GM18873 (cell line): Measurements from ENCODE around the gene TBC1D4.
"Not testable (repeated sequence)": the region's sequence is repeated elsewhere in the genome, so short reads cannot be mapped to it uniquely, and the experiment has no call there.

Experiments
- ATAC-seq: cut with Tn5 transposase; IDR thresholded peaks from one replicate; pipeline ENCODE4 v1.9.1; 2021; ENCODE audit warnings: mild to moderate bottlenecking, moderate library complexity, moderate number of reproducible peaks; ENCODE audit not compliant: unreplicated experiment, low FRiP score

TBC1D4 gene

GRCh38 chr13:75368167-75368566, 113.8 kb downstream of the TBC1D4 start:
- ATAC-seq, result no peak

GRCh38 chr13:75366380-75367280, 115.3 kb downstream of the TBC1D4 start:
- ATAC-seq, result no peak

- ATAC-seq, result peak; percentile 98
These were observed 116.2 kb downstream of the TBC1D4 start for GRCh38 chr13:75365724-75366173.

GRCh38 chr13:75364131-75364713, 117.7 kb downstream of the TBC1D4 start:
- ATAC-seq, result no peak

- no peak for ATAC-seq
These were observed 118.6 kb downstream of the TBC1D4 start for GRCh38 chr13:75363371-75363770.

GRCh38 chr13:75362026-75362425, 119.9 kb downstream of the TBC1D4 start:
- ATAC-seq, result no peak

- ATAC-seq, result no peak
These were observed 121.8 kb downstream of the TBC1D4 start for GRCh38 chr13:75360170-75360569.

GRCh38 chr13:75359266-75359665, 122.7 kb downstream of the TBC1D4 start:
- no peak for ATAC-seq

- peak; percentile 96 for ATAC-seq
These were observed 124.2 kb downstream of the TBC1D4 start for GRCh38 chr13:75357576-75358289.

GRCh38 chr13:75356421-75356820, 125.5 kb downstream of the TBC1D4 start:
- ATAC-seq, result no peak

GRCh38 chr13:75355609-75356008, 126.4 kb downstream of the TBC1D4 start:
- ATAC-seq, result no peak

- ATAC-seq, result no peak
These were observed 128.2 kb downstream of the TBC1D4 start for GRCh38 chr13:75353781-75354193.

- ATAC-seq, result no peak
These were observed 129.2 kb downstream of the TBC1D4 start for GRCh38 chr13:75352641-75353327.

- ATAC-seq, result not testable (repeated sequence)
These were observed 130.4 kb downstream of the TBC1D4 start for GRCh38 chr13:75351538-75351937.

- ATAC-seq, result no peak
These were observed 134.0 kb downstream of the TBC1D4 start for GRCh38 chr13:75347925-75348324.

- ATAC-seq, result no peak
These were observed 134.5 kb downstream of the TBC1D4 start for GRCh38 chr13:75347457-75347856.

- no peak for ATAC-seq
These were observed 136.8 kb downstream of the TBC1D4 start for GRCh38 chr13:75345193-75345592.

- peak; percentile 65 for ATAC-seq
These were observed 140.9 kb downstream of the TBC1D4 start for GRCh38 chr13:75341028-75341427.

- no peak for ATAC-seq
These were observed 142.2 kb downstream of the TBC1D4 start for GRCh38 chr13:75339635-75340374.
